ENCODE data around the gene NRXN3.
"Not testable (repeated sequence)": the region's sequence is repeated elsewhere in the genome, so short reads cannot be mapped to it uniquely, and the experiment has no call there.

The NRXN3 gene

DNA sequence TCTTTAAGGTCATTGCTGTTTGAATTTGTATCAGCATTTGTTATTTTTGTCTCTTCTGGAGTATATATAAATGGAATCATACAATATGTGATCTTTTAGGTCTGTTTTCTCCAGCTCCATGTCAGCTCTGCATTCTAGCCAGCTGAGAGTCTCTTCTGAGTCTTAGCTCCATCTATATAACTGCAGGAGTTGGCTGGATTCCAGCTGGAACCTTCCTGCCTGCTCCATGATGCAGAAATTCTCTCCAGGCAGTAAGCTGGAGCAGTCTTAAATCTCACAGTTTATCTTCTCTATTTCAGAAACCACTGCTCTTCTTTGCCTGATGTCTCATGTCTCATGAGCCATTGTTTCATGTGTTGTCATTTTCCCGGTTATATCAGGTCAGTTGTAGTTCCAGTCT, 827.6 kb downstream of the NRXN3 start:
- DNase-seq (ENCODE audit: low read depth in 2 of 2), result no peak

DNA sequence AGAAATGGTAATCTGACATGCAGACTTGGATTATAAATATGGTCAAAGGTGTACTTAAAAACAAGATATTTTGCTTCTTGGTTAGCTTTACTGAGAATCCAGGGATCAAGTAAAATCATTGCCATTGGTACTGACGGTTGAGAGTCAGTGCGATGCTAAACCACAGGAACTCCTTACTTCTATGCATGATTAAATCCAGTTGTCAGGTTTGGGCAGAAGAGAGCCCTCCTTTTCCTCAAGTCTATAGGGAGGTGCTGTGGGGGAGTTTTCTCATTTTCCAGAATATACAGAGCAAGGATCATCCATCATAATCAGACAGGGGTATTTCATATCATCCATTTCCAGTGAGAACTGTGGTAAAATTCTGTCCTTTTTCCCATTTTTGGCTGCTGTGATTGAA, 839.1 kb downstream of the NRXN3 start:
- no peak for DNase-seq (ENCODE audit: low read depth in 2 of 2)

DNA sequence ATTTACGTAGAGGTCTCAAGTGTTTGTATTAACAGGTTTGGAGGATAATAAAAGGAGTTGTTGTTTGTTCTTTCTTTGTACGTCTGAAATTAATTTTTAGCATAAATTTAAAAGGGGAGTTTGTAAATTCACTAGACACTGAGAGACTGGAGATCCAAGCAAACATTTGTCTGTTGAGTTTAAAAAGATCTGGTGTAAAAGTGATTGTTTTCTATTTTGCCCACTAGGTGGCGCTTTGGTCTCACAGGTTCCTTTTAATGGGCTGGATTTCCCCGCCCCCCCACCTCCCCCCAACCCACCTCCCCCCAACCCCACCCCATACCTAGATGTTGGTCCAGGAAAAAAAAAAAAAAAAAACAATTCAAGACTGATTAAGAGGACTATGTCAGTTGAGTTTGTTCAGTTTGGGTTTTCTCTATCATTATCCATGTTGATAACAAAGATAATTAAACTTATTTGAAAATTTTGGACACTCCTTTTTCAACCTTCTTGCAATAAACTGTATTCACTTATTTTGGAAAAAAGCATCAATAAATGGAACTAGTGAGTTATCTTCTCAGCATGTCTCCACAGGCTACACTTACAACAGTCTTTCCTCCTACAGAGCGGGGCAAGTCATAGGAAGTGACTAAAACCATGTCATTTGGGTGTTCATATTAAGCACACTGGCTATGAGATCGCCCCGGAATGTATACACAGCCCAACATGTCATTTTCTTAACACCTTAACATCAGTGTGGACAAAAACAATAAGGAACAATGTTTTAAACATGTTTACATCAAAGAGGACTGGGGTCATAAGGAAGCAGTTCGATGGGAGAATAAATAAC, 841.1 kb downstream of the NRXN3 start:
- DNase-seq (ENCODE audit: low read depth in 2 of 2), result no peak

DNA sequence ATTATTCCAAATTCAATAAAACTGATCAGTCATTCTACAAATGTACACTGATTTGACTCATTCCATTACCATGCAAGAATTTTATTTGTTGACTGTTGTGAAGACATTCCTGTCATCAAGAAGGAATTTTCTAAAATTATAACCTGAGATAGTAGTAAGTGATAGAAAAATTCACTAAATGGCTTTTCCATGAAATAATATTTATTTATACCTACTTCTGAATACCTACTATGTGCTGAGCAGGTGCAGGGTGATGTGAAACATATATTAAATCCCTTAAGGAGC, 841.7 kb downstream of the NRXN3 start:
- DNase-seq (ENCODE audit: low read depth in 2 of 2), result no peak

DNA sequence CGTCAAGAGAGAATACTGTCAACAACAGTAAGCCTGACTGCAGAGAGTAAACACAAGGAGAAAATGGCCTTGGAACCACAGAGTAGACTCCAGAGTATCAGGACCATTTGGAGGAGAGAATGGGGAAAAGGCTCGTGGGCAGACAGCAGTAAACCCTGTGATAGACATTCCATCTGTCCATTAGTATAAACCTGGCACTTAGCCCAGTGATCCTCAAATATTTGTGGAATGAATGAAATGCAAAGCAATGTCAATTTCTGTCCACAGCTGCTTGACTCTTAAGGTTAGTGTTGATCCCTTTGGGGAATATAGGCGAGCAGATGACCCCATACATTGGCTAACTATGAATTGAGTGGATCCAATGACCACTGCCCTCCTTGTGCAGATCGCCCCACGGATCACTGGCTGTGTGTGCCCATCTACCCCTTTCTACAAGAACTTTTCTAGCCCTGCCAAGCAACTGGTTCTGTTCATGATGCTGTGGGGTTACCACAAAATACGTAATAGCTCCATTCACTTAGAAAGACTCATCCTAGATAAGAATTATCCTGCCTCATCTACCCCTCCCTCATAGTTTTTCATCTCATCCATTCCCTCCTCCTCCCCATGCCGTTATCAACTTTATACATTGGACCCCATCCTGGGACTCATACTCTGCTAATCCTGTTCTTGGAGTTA, 846.8 kb downstream of the NRXN3 start:
- DNase-seq (ENCODE audit: low read depth in 2 of 2), result no peak

DNA sequence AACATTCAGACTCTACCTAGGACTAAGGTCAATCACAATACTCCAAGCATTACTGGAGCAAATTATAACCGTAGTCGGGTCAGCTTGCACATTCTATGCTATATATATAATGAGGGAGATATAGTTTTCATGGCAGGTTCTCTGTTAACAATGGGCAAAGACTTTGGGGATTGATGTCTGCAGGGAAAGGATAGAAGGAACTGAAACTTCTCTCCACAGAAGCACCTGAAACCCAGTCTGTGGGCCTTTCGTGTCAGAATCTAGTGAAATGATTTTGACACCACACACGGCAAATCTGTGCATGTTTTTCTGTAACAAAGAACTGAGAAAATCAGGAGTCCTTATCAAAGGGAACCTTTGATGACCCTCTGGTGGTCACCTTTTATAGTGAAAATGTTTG, 847.4 kb downstream of the NRXN3 start:
- DNase-seq (ENCODE audit: low read depth in 2 of 2), result no peak

DNA sequence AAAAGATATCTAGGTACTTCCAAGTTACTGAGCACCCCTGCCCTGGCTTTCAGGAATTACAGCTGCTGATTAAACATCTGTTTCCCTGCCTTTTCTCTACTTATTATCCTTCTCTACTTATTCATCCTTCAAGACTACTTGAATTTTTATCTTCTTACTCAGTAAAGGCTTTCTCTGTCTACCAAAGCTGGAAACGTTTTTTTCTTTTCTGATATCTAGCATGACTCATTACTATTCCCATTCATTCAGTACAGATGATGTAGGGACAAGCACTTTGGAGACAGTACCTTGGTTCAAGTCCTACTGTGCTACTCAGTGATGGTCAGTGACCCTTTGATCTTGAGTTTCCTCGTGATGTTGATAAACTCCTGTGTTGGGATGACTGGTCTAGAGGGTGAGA, 848.7 kb downstream of the NRXN3 start:
- DNase-seq (ENCODE audit: low read depth in 2 of 2), result no peak

DNA sequence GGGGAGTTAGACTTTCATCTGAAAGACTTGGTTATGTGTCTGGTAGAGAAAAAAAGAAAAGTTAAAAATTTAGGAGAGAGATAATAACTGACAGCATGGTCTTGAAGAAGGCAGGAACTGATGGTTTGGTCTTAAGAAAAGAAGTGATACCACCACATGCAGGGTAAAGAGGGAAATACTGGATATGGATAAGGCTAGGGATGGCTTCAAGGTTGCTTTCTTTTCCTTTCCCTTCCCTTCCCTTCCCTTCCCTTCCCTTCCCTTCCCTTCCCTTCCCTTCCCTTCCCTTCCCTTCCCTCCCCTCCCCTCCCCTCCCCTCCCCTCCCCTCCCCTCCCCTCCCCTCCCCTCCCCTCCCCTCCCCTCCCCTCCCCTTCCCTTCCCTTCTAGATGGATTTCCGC, 849.7 kb downstream of the NRXN3 start:
- DNase-seq (ENCODE audit: low read depth in 2 of 2), result not testable (repeated sequence)

DNA sequence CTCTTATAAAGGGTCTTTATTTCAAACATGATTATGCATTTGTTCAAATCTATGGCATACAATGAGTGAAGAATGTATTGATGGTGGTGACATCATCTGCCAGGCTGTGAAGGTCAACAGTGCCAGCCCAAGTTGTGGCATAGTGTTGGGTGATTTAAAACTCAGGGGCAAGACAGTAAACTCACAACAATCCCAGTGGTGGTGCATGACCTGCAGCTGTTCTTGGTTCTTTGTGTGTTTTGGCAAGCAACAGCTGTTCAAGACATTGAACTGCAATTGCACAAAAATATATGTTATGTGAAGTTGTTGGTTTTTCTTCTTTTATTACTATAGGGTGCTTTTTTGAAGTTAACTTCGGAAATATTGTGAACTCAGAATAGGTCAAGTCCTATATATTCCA, 851.6 kb downstream of the NRXN3 start:
- DNase-seq (ENCODE audit: low read depth in 2 of 2), result no peak

DNA sequence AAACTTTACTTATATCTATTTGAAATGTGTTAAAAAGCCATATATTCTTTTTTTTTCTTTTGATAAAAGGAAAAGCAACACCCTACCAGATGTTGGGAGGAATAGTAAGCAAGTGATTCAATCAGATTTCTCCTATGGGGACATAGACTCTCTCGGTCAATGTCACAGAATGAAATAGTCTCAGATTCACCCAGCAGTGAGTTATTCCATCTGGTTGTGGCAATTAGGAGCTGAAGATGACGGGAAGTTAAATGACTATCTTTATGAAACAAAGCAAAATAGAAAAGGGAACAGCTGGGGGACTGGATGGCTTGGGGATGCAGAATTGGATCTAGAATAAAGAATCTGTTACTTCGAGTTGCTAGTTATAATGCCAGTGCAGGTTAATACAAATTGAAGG, 857.0 kb downstream of the NRXN3 start:
- no peak for DNase-seq (ENCODE audit: low read depth in 2 of 2)

DNA sequence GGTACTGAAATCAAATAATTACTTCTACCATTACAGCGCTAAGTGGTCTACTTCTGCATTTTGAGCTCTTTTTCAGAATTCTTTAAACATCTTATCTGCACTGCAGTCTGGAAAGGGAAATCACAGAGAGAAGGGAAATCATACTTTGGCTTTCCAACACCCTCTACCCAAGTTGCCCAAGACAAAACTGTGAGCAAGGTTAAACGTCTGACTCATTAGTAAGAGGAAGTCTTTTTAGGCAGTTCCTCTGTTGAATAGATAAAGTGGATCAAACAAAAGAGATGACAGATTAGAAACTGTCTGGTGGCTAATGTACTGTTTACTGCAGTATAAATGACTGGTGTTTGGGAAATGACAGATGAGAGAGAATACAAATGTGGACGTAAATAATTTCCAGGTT, 858.1 kb downstream of the NRXN3 start:
- no peak for DNase-seq (ENCODE audit: low read depth in 2 of 2)

DNA sequence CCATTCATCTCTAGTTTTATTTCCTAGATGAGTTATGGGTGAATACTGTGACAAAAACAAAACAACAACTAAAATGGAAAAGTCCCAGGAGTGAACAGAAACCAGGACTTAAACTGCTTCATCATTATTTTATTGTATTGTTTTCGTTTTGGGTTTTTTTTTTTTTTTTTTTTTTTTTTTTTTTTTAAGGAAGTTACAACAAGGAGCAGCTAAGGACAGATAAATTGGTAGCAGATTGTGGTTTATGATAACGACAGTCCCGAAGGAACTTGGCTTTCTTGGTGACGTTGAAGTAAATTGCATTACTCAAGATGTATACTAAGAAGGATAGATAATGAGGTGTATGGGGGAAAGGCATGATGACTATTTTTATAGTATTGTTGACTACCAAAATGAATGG, 866.3 kb downstream of the NRXN3 start:
- DNase-seq (ENCODE audit: low read depth in 2 of 2), result no peak

DNA sequence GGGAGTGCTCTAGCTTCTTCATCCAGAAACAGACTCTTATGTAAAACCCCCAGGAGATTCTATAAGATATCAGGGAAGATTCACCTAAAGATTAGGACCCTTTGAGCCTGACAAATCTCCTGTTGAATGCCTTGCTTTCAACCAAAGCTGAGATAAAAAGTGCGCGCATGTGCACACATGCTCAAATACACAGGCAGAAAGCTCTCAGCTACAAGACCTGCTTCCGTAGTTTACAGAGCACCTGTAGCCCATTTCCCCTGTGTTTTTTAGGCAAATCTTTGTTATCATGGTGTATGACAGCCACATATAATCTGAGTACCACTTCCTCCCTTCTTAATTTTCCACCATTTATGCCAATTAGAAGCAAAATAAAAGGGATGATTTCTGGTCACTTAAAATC, 866.9 kb downstream of the NRXN3 start:
- DNase-seq (ENCODE audit: low read depth in 2 of 2), result no peak

DNA sequence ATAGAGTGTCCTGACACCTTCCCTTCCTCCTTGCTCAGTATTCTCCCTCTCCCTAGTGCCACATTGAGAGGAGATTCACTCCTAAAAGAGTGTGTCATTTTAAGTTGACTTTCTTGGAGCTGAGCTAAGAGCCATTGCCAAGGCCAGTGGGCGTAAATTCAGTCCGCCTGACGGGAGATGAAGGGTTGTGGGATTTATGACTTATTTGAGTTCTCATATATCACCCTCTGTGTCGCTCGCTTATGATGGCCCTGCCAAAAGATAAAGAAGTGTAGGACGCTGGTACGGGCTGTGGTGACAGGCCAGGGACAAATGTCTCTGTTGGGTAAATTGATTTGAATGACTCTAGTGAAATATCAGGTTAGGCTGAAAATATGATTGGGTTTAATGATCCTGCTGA, 867.4 kb downstream of the NRXN3 start:
- DNase-seq (ENCODE audit: low read depth in 2 of 2), result no peak

DNA sequence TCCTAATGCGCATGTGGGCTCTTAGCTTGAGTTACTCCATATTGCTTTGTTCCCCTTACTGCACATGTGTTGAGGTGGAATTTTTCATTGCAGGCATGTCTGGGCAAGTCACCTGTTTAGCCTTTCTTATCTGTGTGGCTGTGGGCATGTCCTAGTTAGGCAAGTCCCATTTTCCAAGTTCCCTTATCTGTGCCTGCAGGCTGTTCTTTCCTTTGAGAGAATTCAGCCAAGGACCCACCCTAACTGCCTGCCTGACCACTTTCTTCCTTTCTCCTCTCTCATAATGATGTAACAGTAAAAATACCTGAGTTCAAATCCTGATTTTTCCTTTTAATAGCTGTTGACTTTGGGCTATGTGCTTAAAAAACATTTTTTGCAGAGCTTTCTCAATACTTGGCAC, 870.6 kb downstream of the NRXN3 start:
- no peak for DNase-seq (ENCODE audit: low read depth in 2 of 2)

DNA sequence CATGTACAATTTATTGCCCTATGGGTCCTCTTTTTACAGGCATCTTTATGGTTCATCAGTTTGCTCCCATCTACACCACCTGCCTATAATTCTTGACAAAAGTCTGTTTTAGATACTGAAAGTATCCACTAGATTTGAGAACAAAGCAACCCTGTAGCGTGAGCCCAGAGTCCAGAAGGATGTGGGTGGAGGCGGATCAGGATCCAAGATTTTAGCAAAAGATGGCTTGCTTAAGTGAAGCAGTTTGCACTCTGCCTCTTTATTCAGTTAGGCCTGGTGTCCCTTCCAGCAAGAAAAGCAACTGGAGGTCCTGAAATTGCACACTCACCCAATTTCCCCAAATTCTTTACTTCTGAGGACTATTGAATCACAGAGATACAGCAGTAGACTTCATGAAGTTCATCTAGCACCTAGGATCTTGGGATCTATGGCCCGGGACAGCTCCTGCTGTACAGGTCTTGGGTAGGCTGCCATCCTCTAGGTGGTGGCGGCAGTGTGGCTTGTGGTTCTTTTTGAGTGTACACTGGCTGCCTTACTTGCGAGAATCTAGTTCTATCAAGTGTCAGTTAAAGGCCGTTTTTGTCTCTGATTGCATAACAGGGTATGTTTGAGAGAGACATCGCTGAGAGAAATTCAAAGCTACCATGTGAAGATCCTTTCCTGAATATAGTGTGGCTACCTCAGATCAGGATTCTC, 873.2 kb downstream of the NRXN3 start:
- no peak for DNase-seq (ENCODE audit: low read depth in 2 of 2)

DNA sequence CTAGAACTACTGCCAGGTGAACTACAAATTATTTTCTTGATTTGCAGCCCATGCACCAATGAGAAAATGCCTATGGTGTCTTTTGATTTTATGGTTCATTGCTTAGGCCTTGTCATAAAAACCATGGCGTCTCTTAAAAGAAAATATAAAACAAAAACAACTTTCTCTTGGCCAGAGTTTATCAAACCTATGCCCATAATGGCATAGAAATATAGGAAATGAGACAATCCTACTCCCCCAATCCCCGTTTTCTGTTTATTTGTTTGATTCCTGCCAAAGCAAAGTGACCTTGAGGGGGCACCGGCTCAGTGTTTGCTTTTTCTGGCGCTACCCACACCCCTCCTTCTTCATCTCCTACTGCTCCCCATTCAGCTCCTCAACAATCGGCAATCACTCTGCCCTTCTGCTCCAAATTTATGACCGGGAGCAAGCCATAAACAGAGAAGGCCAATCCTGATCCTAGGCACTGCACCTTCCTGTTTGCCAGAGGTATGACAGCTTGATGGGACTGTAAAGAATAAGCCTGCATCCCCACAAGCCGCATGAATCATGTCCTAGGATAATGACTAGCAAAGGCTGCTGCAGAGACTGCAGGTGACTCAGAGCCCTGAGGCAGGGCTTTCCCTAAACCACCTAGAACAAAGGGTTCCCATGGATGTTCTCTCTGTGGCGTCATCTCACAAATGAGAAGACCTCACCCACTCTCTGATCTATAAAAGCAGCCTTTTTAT, 874.9 kb downstream of the NRXN3 start:
- no peak for DNase-seq (ENCODE audit: low read depth in 2 of 2)

DNA sequence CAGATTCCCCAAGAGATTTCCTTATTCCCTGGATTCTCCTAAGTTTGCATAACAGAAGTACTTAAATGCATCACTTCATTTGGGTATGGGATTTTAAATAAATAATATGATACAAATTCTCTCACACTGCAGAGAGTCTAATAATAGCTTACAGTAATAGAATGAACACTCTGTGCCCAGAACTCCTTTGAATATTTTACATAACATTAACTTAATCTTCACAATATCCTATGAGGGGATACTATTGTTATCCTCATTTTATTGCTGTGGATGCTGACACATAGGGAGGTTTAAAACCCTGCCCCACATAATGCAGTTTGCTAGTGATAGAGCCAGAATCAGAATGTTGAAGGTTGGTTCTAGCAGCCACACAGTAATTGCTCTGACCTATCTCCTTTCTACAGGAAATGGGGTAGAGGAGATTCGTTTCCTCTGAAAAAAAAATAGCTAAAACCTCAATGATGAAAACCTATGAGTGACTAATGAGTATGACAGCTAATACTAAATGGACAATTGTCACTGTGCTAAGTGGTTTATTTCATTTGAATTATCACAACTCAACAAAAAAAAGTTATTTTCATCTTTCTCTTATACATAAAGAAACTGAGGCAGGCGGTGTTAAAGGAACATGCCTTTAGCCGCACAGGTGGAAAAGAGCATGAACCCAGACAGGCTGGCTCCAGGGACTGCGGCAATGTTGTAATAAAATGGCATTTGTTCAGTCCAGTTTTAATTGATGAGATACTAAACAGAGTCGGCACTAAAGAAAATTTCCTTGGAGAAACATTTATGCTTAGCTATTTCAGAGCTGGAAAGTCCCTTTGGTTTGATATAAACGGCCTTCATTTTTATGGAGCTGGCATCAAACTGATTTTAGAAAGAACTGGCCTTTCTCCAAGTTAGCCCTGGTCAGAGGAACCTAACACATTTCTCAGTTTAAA, 880.9 kb downstream of the NRXN3 start:
- no peak for DNase-seq (ENCODE audit: low read depth in 2 of 2)

DNA sequence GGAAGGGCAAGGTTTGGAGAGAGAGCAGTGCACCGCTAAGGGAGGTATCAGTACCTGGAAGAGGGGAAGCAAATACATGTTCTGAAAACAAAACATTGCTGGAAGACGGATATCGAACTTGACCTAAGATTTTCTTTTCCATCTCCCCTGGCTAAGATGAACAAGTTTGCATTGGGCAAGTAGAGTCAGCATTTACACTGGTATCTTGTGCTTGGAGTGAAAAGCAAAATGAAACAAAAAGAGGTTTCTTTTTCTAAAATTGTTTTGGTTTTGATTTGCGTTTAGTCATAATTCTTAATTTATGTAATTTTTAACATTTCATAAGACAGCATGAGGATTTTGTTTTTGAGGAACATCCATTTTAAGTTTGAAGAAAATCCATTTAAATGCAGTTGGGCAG, 881.6 kb downstream of the NRXN3 start:
- no peak for DNase-seq (ENCODE audit: low read depth in 2 of 2)

DNA sequence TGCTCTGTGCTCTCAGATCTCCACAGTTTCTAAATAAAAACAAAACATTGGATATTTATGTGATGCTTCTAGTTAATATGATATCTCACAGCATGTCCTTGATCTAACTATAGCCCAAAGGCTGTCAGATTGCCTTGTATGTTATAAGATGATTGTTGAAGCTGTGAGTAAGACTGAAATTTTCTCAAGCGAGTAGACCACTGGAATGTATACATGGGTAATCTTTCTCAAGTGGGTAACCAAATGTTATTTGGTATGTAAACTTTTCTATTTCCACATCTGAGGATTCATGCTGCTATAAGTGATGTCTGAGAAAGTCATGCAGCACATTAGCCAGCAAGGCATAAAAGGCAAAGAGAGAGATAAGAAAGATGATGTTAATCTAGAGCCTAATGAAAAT, 886.7 kb downstream of the NRXN3 start:
- DNase-seq (ENCODE audit: low read depth in 2 of 2), result no peak

DNA sequence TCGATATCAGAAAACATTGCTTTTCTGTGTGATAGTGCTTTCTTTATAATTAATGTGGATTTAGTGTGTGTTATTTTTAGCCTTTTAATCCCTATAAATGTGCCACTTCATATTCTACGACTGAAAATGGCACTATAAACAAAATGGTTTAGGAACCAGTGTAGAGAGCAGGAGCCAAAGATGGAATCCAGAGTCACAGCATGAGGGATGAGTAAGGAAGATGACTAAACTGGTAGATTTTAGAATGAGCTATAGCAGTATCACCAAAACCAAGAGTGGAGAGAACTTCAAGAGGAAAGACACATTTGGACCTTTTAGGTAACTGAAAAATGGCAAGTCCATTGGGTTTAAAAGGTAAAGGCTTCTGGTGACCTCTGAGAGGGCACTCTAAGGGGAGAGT, 887.2 kb downstream of the NRXN3 start:
- no peak for DNase-seq (ENCODE audit: low read depth in 2 of 2)
